Esophagus muscularis mucosa (tissue), 4 donors: ENCODE results near the gene PEDS1.

ENCODE experiments used
- CTCF ChIP-seq, 3 experiments: fragments of 200-600 bp in 2 of 3; fragments of 450-650 bp in 1 of 3; sonication (generic) in 2 of 3; IDR thresholded peaks; one replicate each; pipeline ENCODE4 v1.5.1; 2017 to 2019; ENCODE audit warnings: antibody characterized with exemption in 3 of 3, mild to moderate bottlenecking in 2 of 3, moderate library complexity in 1 of 3
- EP300 ChIP-seq: sonication (generic); formaldehyde crosslinking; IDR thresholded peaks from one replicate; pipeline ENCODE4 v1.6.1; 2017; ENCODE audit warnings: antibody characterized with exemption
- POLR2A ChIP-seq: fragments of 450-650 bp; IDR thresholded peaks from one replicate; pipeline ENCODE4 v1.6.1; 2017; ENCODE audit warnings: antibody characterized with exemption, moderate library complexity, mild to moderate bottlenecking, low read depth
- POLR2AphosphoS5 ChIP-seq, 2 donors: sonication (generic); formaldehyde crosslinking; IDR thresholded peaks; one replicate each; pipeline ENCODE4 v1.6.1; 2017; ENCODE audit warnings: antibody characterized with exemption in 2 of 2

GRCh38 chr20:50199703-50200102 lies 46.2 kb upstream of the PEDS1 start:
- no peak for TF ChIP-seq CTCF (IDR thresholded peaks at IDR 0.05)
- no peak for TF ChIP-seq POLR2A
- TF ChIP-seq POLR2AphosphoS5 (IDR thresholded peaks at IDR 0.05) = no peak
- TF ChIP-seq EP300 = no peak
